HK-2 (cell line): ENCODE data around the gene HDAC2.
A peak's percentile ranks its signal among the peaks of the same experiment; 100 is the strongest.
"Not testable (repeated sequence)": the region's sequence is repeated elsewhere in the genome, so short reads cannot be mapped to it uniquely, and the experiment has no call there.

ENCODE experiments used
- DNase-seq: peaks from one replicate; pipeline ENCODE4 v3.0.0-alpha.2; 2018; ENCODE audit not compliant: unreplicated experiment

The HDAC2 gene

GRCh38 chr6:113970805-113971676, at the start of gene HDAC2:
Gene HDAC2 (minus strand): TSS chr6:113971148. CDS start chr6:113970908, 240 bp downstream.
- DNase-seq, result peak; percentile 88

- DNase-seq, result no peak
These were observed 49.2 kb upstream of the HDAC2 start for GRCh38 chr6:114020196-114020595.

DNA sequence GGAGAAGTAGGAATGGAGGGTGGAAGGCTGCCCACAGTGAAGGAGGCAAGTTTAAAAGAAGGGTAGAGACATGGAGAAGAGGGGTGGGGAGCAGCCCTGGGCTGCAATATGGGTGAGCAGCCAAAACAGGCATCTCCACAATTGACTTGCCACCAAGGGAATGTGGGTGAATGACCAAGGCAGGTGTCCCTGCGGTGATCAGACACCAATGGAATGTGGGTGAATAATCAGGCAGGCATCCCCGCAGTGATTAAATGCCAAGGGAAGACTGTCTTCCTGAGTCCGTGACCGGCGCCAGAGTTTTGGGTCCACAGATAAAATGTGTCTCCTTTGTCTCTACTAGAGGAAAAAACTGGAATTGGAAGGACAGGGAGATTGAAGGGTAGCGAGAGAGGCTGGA, 46.2 kb upstream of the HDAC2 start:
- peak; percentile 71 for DNase-seq

GRCh38 chr6:114014106-114014505, 43.2 kb upstream of the HDAC2 start:
- not testable (repeated sequence) for DNase-seq

DNA sequence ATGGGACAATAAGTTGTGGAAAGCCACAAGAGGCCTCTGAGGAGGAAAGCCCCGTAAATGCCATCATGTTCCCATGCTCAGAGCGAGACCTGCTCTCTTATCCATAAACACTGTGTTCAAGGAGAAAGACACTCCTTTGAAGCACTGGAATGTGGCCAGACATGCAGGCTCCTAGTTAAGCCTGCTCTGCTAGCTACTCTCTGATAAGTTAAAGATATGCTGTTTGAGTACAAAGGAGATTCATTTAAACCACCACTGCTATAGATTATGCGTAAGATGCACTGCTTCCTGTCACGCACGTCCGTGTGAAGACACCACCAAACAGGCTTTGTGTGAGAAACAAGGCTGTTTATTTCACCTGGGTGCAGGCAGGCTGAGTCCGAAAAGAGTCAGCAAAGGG, 40.5 kb upstream of the HDAC2 start:
- not testable (repeated sequence) for DNase-seq

DNA sequence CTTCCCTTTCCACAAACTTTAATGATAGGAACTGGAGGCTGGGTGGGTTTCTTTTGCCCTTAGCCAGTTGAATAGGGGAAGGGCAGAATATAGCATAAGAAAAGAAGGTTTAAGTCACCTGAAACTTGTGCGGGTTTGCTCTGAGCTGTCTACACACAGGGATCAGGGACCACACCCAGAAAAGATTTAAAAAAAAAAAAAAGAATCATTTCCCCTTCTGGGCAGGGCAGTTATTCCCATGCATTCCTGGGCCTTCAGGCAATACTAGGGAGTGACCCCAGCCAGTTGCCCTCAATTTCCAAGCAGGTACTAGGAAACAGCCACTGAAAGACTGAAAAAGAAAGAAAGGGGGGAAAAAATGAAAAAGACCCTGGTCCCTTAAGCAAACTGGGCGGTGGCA, 39.6 kb upstream of the HDAC2 start:
- no peak for DNase-seq

GRCh38 chr6:114009192-114009591, 38.2 kb upstream of the HDAC2 start:
- no peak for DNase-seq

- no peak for DNase-seq
These were observed 37.4 kb upstream of the HDAC2 start for GRCh38 chr6:114008331-114008730.

- no peak for DNase-seq
These were observed 36.6 kb upstream of the HDAC2 start for GRCh38 chr6:114007516-114007915.

GRCh38 chr6:114001354-114001753, 30.4 kb upstream of the HDAC2 start:
- DNase-seq, result no peak

- DNase-seq, result no peak
These were observed 29.1 kb upstream of the HDAC2 start for GRCh38 chr6:114000069-114000468.

DNA sequence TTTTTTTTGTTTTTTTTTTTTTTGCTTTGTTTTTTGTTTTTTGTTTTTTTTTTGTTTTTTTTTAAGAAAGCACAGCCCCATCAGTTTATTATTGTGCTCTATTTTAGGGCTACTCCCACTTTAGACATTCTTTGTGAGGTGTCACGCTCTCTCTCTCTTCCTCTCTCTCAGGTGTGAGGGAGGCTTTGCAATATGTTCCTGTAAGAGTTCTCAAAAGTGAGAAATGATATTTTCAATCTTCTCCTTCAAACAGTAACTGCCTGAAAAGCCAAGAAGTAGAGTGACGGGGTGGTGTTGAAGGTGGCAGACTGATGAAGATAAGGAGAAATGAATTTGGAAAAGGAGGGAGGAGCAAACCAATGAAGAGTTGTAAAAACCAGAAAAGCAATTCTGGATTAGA, 28.3 kb upstream of the HDAC2 start:
- no peak for DNase-seq

GRCh38 chr6:113998811-113999210, 27.9 kb upstream of the HDAC2 start:
- no peak for DNase-seq

GRCh38 chr6:113997116-113997515, 26.2 kb upstream of the HDAC2 start:
- no peak for DNase-seq

- peak; percentile 60 for DNase-seq
These were observed 24.7 kb upstream of the HDAC2 start for GRCh38 chr6:113995634-113996033.

GRCh38 chr6:113994934-113995342, 24.0 kb upstream of the HDAC2 start:
- DNase-seq, result peak; percentile 68

- no peak for DNase-seq
These were observed 18.7 kb upstream of the HDAC2 start for GRCh38 chr6:113989675-113990074.

GRCh38 chr6:113982675-113983074, 11.7 kb upstream of the HDAC2 start:
- not testable (repeated sequence) for DNase-seq

DNA sequence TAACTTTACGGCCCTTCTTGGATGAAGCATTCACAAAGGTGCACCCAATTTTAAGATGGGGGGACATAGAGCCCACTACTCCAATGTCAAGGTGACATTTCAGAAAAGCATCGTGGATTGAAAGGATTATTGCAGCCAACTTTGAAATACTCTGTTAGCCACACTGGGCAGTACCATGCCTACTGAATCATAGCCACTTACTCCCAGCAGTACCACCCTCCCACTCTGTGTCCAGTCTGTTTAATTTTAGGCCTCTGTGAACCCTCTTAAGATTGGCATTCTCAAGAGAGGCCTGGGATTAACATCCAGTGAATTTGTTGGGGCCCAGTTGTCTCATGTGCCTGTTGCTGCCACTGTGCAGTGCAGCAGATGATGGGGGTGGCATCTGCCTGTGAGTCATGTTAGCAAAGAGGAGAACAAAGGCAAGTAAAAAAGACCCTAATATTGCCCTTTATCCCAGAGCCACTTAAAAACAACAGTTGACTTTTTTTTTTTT, 11.2 kb upstream of the HDAC2 start:
- DNase-seq, result no peak

- DNase-seq, result no peak
These were observed 10.1 kb upstream of the HDAC2 start for GRCh38 chr6:113980937-113981554.

GRCh38 chr6:113979937-113980336, 9.0 kb upstream of the HDAC2 start:
- DNase-seq, result no peak

DNA sequence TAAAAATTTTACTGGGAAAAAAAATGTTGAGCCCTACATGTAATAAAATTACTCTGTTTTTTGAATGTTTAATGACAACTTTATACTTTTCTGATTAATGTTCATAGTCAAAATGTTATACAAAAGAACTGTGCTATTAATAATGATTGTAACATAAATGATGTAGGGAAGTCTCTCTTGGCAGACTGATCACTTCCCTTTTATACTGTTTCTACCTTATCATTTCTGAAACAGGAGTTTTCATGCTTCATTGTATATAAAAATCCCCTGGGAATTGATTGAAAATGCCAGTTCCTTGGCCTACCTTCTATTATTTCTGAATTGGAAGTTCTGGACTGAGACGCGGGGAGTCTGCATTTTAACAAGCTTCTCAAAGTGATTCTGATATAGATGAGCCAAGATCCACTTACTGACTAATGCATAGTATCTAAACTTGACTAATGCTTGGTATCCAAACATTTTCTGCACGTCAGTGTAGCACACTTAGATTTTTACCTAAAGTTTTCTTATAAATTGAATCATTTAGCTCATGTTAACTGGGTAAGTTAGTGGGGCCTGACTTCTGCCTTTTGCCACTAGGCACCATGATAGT, 7.2 kb upstream of the HDAC2 start:
- no peak for DNase-seq

DNA sequence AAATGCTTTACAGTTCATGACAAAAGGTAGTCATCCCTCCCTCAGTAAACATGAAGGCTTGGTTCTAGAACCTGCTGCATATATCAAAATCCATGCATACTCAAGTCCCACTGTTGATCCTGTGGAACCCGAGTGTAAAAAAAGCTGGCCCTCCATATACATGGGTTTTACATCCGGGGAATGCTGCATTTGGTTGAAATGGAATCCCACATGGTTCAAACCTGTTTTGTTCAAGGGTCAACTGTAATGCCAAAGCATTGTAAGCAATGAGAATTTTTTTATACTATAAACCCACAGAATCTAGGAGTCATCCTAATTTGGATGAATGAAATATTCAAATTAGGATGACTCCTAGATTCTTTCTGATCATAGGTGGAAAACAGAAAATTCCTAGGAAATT, 5.9 kb upstream of the HDAC2 start:
- no peak for DNase-seq
